GM19395 (cell line): ENCODE results near the gene NT5C.

Experiments used
- ATAC-seq: cut with Tn5 transposase; IDR thresholded peaks from one replicate; pipeline ENCODE4 v1.9.1; 2021; ENCODE audit warnings: mild to moderate bottlenecking, moderate library complexity; ENCODE audit not compliant: unreplicated experiment

The NT5C gene

GRCh38 chr17:75096082-75096625, 35.4 kb downstream of the NT5C start:
- ATAC-seq = no peak

- ATAC-seq = no peak
Measured at GRCh38 chr17:75094871-75095399, 36.6 kb downstream of the NT5C start.

DNA sequence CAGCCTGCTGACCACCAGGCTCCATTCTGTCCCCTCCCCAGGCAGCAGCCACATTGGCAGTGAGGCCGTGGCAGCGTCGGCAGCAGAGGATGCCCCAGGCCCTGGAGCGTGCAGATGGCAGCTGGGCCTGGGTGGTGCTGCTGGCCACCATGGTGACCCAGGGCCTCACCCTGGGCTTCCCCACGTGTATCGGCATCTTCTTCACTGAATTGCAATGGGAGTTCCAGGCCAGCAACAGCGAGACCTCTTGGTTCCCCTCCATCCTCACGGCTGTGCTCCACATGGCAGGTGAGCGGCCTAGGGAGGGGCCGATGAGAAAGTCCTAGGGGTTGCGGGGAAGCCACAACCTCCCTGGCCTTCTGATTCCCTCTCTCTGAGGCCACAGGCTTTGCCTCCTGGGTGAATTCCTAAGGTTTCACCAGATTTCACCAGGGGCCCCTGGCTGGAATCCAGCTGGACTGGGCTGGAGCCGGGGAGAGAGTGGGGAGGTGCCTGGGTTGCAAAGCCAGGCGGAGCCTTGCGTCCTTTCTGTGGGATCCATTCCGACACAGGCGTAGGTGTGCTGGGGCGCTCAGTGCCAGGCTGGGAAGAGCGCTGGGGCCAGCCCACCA, 37.9 kb downstream of the NT5C start:
- ATAC-seq = no peak

- ATAC-seq = no peak
Measured at GRCh38 chr17:75091855-75092327, 39.7 kb downstream of the NT5C start.

DNA sequence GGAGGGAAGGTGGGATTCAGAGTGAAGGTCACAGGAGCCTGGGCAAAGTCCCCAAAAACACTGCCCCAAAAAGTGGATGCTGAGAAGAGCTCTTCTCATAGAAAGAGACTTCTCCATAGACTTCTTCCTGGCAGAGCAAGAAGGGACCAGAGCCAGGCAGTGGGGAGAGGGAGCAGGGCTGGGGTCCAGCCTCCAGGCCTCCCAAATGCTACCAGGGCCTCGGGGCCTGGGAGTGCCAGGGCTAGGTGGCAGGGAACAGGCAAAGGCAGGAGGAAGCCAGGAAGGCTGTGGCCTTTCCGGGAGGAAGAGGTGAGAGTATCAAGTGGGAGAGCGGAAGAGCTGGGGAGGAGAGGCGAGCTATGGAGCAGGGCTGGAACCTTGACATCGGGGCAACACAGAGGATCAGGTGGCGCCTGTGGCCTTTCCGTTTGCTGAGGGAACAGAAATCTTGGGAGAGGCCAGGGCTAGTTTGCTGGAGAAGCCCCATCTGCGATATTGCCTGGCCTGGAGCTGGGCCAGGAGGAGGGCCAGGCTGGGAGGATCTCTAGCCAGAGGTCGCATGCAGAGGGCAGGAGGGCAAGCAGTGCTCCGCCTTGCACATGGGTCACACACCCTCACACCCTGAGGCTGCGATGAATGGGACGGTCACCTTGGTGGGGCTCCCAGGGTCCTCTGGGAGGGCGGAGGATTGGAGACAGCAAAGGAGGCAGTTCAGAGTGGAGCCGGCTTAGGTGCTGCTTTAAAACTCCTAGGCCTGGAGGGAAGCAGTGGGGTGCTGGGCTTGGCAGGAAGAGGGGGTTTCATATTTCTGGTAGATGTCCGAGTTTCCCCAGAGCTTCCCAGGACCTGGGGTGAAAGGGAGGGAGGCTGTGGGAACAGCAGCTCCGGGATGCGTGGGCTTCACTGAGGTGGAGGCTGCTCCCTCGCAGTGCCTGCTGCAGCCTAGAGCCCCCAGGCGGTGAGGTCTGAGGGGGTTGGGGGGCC, 40.4 kb downstream of the NT5C start:
- no peak for ATAC-seq

GRCh38 chr17:75088465-75089417, 42.8 kb downstream of the NT5C start:
- ATAC-seq = no peak

- peak; percentile 69 for ATAC-seq
Measured at GRCh38 chr17:75087558-75088453, 43.7 kb downstream of the NT5C start, which contains the start of gene SLC16A5. Gene SLC16A5, plus strand, starts transcription at chr17:75087954. Its CDS starts 5,683 bp downstream, at chr17:75093637.

DNA sequence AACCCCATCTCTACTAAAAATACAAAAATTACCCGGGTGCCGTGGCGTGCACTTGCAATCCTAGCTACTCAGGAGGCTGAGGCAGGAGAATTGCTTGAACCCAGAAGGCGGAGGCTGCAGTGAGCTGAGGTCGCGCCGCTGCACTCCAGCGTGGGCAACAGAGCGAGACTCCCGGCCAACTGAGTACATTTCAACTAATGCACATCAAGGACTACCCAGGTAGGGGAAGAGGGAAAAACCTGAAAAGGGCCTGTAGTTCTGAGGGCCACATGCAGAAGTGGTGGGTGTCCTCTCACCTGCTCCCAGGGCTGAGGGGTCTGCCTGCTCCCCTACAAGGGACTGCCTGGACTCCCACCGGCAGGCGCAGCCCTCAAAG, 44.4 kb downstream of the NT5C start:
- ATAC-seq = peak; percentile 17

DNA sequence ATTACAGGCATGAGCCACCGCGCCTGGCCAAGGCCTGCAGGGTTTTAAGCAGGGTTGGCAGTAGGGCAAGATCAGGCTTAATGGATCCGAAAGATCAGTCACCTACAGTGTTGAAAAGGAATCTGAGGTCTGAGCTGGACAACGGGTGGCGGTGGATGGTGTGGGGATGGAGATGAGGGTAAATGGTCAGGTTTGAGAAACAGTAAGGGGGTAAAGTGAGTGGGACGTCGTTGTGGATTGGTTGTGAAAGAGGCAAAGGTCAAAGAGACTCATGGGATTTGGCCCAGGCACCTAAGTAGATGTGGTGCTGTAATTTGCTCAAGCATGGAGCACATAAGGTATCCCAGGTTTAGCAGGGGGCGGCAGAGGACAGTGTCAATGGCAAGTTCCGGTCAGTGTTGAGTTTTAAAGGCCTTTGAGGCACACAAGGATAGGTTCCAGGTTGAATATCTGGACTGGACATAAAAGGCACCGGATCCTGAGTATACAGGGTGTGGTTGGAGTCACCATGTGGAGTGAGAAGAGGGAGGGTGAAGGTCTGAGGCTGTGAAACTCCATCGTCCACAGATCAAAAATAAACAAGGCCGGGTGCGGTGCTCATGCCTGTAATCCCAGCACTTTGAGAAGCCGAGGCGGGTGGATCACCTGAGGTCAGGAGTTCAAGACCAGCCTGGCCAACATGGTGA, 44.9 kb downstream of the NT5C start:
- no peak for ATAC-seq

DNA sequence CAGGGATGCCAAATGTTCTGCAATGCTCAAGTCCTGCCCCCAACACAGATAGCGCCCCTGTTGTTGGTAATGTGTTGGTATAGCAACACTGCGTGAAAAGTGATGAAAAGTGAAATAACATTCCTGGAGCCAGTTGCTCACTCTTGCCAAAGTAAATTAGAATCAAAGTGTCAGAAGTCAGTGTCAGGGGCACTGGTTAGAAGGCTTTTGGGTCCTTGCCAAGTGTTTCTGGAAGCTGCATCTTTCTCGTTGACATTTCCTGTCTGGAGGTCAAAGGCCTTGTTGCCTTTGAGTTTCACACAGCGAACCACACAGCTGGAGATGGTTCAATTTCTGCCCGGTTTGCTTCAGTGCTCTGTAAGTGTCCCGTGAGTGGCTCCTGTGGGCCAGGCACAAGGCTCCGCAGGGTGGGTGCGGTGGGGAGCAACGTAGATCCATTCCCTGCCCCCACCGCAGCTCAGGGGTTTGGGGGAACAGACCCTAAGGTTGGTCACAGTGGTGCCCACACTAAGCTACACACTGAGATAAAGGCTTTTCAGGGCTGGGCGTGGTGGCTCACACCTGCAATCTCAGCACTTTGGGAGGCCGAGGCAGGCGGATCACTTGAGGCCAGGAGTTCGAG, 47.4 kb downstream of the NT5C start:
- ATAC-seq = no peak

DNA sequence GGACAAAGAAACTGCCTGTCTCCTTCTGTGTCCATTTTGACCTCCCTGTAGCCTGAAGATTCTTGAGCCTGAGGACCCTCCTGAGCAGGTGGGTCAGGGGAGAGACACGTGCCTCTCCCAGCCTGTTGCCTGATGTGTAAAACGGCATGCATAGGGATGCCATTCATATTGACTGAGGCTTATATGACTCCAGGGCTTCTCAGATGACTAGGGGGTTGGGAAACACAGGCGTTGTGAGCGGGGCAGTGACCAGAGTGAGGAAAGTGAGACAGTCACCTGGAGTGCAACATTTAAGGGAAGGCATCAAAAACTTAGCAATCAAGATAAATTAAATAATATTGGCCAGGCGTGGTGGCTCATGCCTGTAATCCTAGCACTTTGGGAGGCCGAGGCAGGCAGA, 48.9 kb downstream of the NT5C start:
- no peak for ATAC-seq

DNA sequence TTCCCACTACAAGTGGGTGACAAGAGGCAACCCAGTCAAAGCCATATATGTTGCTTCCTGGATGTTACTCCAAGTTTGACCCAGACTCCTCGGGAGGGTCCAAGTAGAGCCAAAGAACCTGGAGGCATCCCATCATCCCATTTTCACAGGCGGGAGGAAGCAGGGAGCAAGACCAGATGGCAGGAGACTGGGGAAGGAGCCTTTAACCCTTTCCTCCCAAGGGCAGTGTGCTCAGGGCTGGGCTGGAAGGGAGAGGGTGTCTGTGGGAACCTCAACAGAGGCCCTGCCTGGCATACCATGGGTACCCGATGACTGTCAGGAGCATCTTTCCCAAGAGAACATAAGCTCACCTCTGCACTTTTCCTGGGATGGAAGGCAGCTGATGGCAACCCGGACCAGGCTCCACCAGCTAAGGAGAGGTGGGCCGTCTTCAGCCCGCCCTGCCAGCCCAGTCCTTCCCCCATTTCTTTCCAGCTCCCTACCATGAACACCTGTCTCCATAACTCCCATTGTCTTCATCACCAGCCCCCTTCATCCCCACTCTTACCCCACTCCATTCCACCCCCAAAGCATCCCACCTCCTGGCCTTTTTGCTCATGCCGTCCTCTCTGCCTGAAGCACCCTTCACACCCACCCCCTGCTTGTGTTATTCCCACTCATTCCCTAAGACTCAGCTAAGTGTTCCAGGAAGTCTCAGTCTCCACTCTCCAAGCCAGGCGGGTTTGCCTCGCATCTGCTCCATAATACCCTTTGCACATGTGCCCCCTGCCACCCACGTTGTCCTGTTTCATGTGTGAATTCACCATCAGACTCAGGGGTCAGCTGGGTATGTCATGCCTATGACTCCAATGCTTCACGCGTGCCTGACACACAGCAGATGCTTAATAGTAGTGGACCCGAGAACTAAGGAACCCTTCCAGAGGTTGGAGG, 49.7 kb downstream of the NT5C start:
- no peak for ATAC-seq
